Thyroid gland (tissue), 4 donors: ENCODE data around the gene GZMA. TPM values are rescaled to one million over a fixed set of nuclear protein-coding genes. Genes with fewer than 3 reads are reported as not detected.

ENCODE experiments used
- DNase-seq, 2 donors: peaks; one replicate each; pipeline ENCODE4 v3.0.0-alpha.2; 2019
- H3K27ac ChIP-seq, 3 donors: fragments of 200-600 bp; sonication (generic); 1 replicate in 2 of 3; 2 replicates in 1 of 3; pipeline ENCODE4 v1.5.1; 2016 to 2019; ENCODE audit warnings: mild to moderate bottlenecking in 1 of 3, moderate library complexity in 1 of 3
- H3K27me3 ChIP-seq: fragments of 200-600 bp; sonication (generic); one replicate; pipeline ENCODE4 v1.5.1; 2019
- H3K36me3 ChIP-seq, 2 donors: fragments of 200-600 bp; sonication (generic); one replicate each; pipeline ENCODE4 v1.5.1; 2016 to 2019
- H3K4me1 ChIP-seq, 2 donors: fragments of 200-600 bp; sonication (generic); one replicate each; pipeline ENCODE4 v1.5.1; 2017 to 2019
- H3K4me3 ChIP-seq, 3 donors: fragments of 200-600 bp; sonication (generic); replicated peaks in 1 of 3; 1 replicate in 2 of 3; 2 replicates in 1 of 3; pipeline ENCODE4 v1.5.1; 2016; ENCODE audit warnings: mild to moderate bottlenecking in 1 of 3
- H3K9me3 ChIP-seq: fragments of 200-600 bp; sonication (generic); one replicate; pipeline ENCODE4 v1.5.1; 2017
- CTCF ChIP-seq, 6 experiments: fragments of 200-600 bp in 3 of 6; fragments of 450-650 bp in 3 of 6; sonication (generic) in 3 of 6; IDR thresholded peaks; one replicate each; pipeline ENCODE4 v1.5.1; 2016 to 2019; ENCODE audit warnings: antibody characterized with exemption in 6 of 6, mild to moderate bottlenecking in 2 of 6, inconsistent platforms in 1 of 6, moderate library complexity in 1 of 6
- POLR2A ChIP-seq, 2 donors: fragments of 450-650 bp; IDR thresholded peaks; one replicate each; pipeline ENCODE4 v1.6.1; 2017; ENCODE audit warnings: antibody characterized with exemption in 2 of 2, mild to moderate bottlenecking in 2 of 2, moderate library complexity in 1 of 2
- WGBS, 2 donors: methylation state at CpG; one replicate each; pipeline ENCODE4 v1.1.5; 2017; 5-methylcytosine and 5-hydroxymethylcytosine counted together
- intact Hi-C: fragments of 100-400 bp; cut with DNase I; formaldehyde crosslinking; loops from one replicate; pipeline ENCODE4 v1.15.1; 2023
- total RNA-seq, 4 donors: library from RNA; depleted of rRNA; stranded (reverse); fragments of >200 nt; gene quantifications; one replicate each; pipeline ENCODE4 v1.2.3, GENCODE V29; 2016

Gene GZMA
- total RNA-seq, 4 donors from 2014 or later = 1.9 TPM; not detected in 3

- intact Hi-C loops = no loop called here
- no peaks in the 10 kb centered on the region for H3K36me3 ChIP-seq
- no peak for TF ChIP-seq CTCF (IDR thresholded peaks at IDR 0.05)
- TF ChIP-seq POLR2A (IDR thresholded peaks at IDR 0.05) = no peak
- no peak overlapping the region for H3K4me3 ChIP-seq
- DNase-seq = no peak
- no peaks in the 10 kb centered on the region for H3K4me1 ChIP-seq
- no peaks in the 10 kb centered on the region for H3K27me3 ChIP-seq
- WGBS, 2 donors = 90 to 92% methylated on average over 2 of the region's 2 CpGs
- no peak overlapping the region for H3K27ac ChIP-seq
- no peaks in the 10 kb centered on the region for H3K9me3 ChIP-seq
These were observed 7.8 kb downstream of the GZMA start for GRCh38 chr5:55110217-55110616.

- H3K27me3 ChIP-seq = no peaks in the 10 kb centered on the region
- intact Hi-C loops = no loop called here
- H3K27ac ChIP-seq = no peak overlapping the region
- H3K4me3 ChIP-seq = no peak overlapping the region
- no peaks in the 10 kb centered on the region for H3K36me3 ChIP-seq
- H3K4me1 ChIP-seq = no peaks in the 10 kb centered on the region
- DNase-seq = no peak
- no peak for TF ChIP-seq CTCF (IDR thresholded peaks at IDR 0.05)
- no peak for TF ChIP-seq POLR2A (IDR thresholded peaks at IDR 0.05)
- no peaks in the 10 kb centered on the region for H3K9me3 ChIP-seq
These were observed 10.9 kb downstream of the GZMA start for GRCh38 chr5:55113327-55113726.

GRCh38 chr5:55114061-55114460 is 11.6 kb downstream of the GZMA start:
- H3K27ac ChIP-seq = no peak overlapping the region
- no peaks in the 10 kb centered on the region for H3K27me3 ChIP-seq
- intact Hi-C loops = no loop called here
- no peaks in the 10 kb centered on the region for H3K36me3 ChIP-seq
- DNase-seq = no peak
- H3K9me3 ChIP-seq = no peaks in the 10 kb centered on the region
- WGBS, 2 donors = 70 to 92% methylated on average over 3 of the region's 3 CpGs
- no peaks in the 10 kb centered on the region for H3K4me1 ChIP-seq
- H3K4me3 ChIP-seq = no peak overlapping the region
- TF ChIP-seq CTCF (IDR thresholded peaks at IDR 0.05) (no peak), POLR2A (IDR thresholded peaks at IDR 0.05) (no peak)

- H3K36me3 ChIP-seq = no peaks in the 10 kb centered on the region
- no peak for DNase-seq
- no peaks in the 10 kb centered on the region for H3K27me3 ChIP-seq
- no peaks in the 10 kb centered on the region for H3K9me3 ChIP-seq
- no peak overlapping the region for H3K4me3 ChIP-seq
- TF ChIP-seq POLR2A (IDR thresholded peaks at IDR 0.05) = no peak
- TF ChIP-seq CTCF (IDR thresholded peaks at IDR 0.05) = no peak
- intact Hi-C loops = no loop called here
- H3K4me1 ChIP-seq = no peaks in the 10 kb centered on the region
- 71 to 72% methylated on average over 3 of the region's 3 CpGs for WGBS, 2 donors
- no peak overlapping the region for H3K27ac ChIP-seq
These were observed 20.9 kb downstream of the GZMA start for GRCh38 chr5:55123365-55123764.

- H3K36me3 ChIP-seq = no peaks in the 10 kb centered on the region
- intact Hi-C loops = no loop called here
These were observed 31.7 kb downstream of the GZMA start for GRCh38 chr5:55134053-55134722.

More at GRCh38 chr5:55134053-55134722, 31.7 kb downstream of the GZMA start:
- no peaks in the 10 kb centered on the region for H3K4me1 ChIP-seq
- DNase-seq = no peak
- 74 to 76% methylated on average over 5 of the region's 5 CpGs for WGBS, 2 donors
- H3K4me3 ChIP-seq = no peak overlapping the region
- no peak overlapping the region for H3K27ac ChIP-seq
- no peak for TF ChIP-seq POLR2A (IDR thresholded peaks at IDR 0.05)
- no peak for TF ChIP-seq CTCF (IDR thresholded peaks at IDR 0.05)
- H3K9me3 ChIP-seq = no peaks in the 10 kb centered on the region
- H3K27me3 ChIP-seq = no peaks in the 10 kb centered on the region
